DMS 273 (cell line): Measurements from ENCODE around the gene GOLGA6C.
"Not testable (repeated sequence)": the region's sequence is repeated elsewhere in the genome, so short reads cannot be mapped to it uniquely, and the experiment has no call there.

Experiments used
- DNase-seq: peaks from one replicate; lab custom pipeline; 2025; ENCODE audit not compliant: unreplicated experiment; lab: John Stamatoyannopoulos, UW

Gene GOLGA6C, protein sequence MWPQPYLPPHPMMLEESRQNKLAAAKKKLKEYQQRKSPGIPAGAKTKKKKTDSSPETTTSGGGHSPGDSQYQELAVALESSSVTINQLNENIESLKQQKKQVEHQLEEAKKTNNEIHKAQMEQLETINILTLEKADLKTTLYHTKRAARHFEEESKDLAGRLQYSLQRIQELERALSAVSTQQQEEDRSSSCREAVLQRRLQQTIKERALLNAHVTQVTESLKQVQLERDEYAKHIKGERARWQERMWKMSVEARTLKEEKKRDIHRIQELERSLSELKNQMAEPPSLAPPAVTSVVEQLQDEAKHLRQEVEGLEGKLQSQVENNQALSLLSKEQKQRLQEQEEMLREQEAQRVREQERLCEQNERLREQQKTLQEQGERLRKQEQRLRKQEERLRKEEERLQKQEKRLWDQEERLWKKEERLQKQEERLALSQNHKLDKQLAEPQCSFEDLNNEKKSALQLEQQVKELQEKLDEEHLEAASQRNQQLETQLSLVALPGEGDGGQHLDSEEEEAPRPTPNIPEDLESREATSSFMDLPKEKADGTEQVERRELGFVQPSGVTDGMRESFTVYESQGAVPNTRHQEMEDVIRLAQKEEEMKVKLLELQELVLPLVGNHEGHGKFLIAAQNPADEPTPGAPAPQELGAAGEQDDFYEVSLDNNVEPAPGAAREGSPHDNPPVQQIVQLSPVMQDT

DNA sequence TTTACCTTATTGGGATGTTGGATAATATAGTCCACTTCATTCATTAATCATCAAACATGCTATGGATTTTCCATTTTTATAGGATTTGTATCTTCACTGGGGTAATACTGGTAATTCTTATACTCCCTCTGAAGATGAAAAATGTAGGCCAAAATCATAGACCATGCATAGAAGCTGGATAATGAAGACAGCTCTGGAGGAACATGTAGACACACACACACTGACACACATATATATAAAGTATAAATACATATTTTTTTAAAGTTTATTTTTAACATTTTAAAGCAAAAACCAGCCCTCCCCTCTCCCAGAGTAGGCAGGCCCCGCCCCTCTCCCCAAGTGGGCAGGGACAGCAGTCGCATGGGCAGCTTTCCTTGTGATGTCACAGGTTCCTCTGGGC lies at the start of gene GOLGA6C:
Gene GOLGA6C, plus strand, starts transcription at position 301 of the 400 bp plus-strand sequence. CDS start 265 bp downstream, outside the sequence.
- DNase-seq, result not testable (repeated sequence)

DNA sequence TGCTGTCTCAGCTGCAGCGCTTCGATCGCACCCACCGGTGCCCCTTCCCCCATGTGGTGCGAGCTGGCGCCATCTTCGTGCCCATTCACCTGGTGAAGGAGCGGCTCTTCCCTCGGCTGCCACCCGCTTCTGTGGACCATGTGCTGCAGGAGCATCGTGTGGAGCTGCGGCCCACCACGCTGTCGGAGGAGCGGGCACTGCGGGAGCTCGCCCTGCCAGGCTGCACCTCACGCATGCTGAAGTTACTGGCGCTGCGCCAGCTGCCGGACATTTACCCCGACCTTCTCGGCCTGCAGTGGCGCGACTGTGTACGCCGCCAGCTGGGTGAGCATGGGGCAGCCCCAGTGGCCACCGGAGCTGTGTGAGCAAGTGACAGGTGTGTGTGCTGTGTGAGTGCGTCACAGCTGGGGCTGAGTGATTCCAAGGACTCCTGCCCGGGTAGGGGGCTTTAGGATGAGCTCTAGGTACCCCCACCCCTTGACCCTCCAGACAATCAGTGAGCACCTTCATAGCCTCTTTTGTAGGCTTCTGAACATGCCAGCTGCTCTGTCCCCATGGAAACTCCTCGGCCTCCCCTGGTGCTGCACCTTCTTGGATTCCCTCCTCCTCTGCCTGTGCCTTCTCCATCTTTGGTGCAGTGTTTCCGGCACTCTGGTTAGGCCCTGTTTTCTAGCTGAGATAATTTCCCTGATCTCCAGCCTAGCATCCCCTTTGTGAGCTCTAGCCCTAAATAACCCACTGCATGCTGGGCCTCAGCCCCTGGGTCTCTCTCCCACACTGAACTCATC lies 49.4 kb upstream of the GOLGA6C start:
- DNase-seq, result no peak

DNA sequence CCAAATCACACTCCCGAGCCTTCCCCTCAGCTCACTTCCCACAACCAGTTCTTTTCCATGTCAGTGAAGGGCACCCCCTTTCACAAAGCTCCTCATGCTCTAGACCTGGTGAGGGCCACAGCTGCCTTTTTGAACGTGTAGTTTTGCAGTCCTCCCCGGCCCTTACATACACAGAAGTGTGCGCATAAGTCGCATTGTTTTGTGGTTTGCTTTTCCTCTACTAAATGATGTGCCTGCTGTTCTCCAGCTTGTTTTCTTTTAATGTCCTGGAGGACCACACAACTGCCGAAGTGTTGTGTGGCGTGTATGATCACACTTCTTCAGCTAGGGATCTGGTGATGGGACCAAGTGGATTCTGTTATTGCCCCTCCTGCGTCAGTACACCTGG lies 48.9 kb upstream of the GOLGA6C start:
- no peak for DNase-seq

DNA sequence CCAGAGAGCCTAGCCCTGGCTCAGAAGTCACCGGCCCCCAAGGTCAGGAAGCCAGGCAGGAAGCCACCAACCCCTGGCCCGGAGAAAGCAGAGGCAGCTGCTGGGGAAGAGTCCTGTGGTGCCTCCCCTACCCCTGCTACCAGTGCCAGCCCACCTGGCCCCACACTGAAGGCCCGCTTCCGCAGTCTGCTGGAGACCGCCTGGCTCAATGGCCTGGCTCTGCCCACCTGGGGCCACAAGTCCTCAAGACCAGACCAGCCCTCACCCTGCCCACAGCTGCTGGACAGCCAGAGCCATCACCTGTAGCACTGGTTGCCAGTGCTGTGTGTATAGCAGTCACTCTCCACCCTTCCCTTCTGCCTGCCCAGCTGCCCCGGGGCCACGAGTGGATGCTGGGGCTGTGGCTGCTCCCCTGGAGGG lies 47.3 kb upstream of the GOLGA6C start:
- DNase-seq, result no peak

DNA sequence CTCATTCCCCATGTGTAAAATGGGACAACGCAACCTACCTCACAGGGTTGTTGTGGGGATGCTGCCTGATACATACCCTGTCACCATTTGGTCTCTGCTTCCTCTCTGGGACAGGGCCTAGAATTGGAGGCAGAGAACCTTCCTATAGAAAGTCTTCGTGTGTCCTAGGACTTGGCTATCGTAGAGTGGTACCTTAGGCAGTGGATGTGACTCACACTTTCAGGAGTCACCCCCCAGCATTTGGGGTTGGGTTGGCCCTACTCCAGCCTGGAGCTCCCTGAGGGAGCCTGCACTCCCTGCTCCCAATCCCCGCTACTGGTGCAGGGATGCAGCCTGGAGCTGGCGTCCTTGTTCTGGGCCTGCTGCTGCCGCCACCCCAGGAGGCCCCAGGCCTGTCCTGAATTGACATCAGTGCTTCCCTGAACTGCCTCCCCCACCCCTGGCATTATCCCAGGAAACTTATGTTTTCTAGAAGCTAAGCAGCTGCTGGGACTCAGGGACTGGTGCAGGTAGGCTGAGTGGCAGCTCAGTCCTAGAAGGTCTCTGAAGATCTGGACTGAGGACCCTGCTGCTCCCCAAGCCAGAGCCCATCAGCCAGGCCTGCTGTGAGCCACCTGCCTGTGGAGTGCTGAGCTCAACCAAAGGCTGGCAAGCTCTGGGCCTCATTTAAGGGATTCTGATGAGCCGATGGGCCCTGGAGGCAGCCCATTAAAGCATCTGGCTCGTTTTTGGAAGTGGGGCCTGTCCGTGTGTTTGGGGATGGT lies 46.5 kb upstream of the GOLGA6C start:
- peak; percentile 71 for DNase-seq

DNA sequence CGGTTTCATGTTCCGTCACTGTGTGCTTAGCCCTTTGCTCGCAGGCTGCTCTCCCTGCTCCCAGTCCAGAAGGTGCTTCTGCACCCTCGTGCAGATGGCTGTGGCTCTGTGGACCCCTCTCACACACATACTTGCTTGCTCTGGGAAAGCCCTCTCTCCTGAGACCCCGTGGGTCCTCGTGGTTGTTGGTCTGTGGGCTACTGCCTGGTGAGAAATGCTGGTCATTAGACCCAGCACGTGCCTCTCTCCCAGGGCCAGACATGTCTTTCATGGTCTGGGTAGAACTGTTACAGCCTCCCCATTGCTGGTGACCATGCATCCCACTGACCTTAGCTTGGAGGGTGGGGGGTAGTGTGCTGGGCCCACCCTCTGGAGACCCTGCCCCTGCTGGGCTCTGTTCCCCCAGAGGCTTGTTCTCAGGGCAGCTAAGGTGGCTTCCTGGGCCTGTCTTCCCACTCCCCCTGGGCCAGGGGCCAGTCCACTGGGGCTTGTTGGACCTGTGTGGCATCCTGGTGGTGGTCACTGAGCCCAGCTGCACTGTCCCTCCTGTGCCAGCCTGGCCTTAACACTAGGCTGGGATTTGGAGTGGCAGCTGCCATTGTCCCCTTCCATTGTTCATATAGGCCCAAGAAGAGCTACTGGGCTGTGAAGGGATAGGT lies 45.8 kb upstream of the GOLGA6C start:
- DNase-seq, result no peak

DNA sequence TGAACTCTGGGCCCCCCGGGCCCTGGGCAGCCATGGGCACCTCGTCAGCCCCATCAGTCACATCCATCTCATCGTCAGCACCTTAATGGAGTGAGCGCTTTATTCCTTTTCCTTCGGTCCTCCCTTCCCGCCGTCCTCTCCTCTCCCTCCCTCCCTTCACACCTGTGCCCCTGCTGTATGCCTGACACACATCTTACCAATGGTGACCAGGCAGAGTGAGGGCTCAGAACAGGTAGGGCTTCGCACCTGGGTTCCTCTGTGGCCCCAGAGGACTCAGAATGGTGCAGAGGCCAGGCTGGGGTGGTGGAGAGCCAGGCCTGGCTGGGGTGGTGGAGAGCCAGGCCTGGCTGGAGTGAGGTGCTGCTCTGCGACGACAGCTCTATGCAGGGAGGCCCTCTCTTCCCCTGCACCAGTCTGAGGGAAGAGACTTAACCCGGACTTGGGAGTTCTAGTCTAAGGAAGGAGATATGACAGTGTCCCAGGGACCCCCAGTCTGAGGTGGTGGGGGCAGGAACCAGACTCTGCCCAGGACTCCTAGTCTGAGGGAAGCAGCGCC lies 44.8 kb upstream of the GOLGA6C start:
- no peak for DNase-seq

DNA sequence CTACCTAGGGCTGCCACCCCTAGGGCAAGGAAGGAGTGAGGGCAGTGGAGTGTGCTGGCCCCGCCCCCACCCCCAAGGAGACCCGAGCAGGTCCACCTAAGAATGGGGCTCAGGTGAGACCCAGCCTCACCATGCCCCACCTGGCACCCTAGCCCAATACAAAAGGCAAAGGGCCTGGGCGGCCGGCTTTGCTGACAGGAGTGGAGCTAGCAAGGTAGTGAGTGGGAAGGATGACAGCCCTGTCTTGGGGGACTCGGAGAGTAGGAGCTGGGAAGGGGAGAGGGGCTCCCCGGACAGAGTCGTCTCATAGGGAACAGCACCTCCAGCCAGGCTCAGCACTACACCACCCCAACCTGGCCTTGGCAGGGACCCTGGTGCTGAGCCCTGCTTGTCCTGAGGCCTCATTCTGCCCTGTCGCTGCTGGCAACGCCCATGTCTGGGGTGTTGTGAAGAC lies 44.3 kb upstream of the GOLGA6C start:
- peak; percentile 32 for DNase-seq

DNA sequence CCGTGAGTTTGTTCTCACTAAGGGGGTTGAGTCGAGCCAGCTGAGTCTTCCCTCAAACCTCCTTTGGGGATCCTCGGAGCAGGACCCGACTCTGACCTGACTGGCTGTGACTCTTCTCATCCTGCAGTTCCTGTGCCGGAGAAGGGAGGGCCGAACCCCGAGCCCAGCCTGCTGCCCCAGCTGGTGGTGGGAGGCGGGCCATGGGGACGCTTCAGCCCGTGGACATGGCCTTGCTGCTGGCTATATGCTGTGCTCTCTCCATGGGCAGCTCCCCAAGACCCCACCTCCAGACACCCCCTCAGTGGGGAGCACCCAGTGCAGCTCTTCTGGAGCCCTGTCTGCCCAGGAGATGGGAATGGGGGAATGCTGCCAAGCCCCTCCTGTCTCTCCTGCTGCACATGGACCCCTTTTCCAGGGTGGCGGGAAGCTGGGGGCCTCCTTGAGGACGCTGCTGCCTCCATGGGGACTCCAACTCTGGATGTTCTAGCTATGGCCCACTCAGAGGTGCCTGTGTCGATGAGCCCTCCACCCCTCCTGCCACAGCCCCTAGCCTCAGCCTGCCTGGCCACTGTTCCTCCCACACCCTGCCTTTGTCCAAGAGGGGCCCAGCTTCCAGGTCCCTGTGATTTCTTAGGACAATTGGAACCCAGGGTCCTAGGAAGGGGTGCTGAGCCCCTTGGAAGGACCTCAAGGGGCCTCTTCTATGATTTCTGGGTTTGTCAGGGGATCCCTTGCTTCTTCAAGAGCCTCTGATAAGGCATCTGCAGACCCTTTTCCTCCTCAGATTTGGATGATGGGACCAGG lies 43.6 kb upstream of the GOLGA6C start:
- peak; percentile 34 for DNase-seq

DNA sequence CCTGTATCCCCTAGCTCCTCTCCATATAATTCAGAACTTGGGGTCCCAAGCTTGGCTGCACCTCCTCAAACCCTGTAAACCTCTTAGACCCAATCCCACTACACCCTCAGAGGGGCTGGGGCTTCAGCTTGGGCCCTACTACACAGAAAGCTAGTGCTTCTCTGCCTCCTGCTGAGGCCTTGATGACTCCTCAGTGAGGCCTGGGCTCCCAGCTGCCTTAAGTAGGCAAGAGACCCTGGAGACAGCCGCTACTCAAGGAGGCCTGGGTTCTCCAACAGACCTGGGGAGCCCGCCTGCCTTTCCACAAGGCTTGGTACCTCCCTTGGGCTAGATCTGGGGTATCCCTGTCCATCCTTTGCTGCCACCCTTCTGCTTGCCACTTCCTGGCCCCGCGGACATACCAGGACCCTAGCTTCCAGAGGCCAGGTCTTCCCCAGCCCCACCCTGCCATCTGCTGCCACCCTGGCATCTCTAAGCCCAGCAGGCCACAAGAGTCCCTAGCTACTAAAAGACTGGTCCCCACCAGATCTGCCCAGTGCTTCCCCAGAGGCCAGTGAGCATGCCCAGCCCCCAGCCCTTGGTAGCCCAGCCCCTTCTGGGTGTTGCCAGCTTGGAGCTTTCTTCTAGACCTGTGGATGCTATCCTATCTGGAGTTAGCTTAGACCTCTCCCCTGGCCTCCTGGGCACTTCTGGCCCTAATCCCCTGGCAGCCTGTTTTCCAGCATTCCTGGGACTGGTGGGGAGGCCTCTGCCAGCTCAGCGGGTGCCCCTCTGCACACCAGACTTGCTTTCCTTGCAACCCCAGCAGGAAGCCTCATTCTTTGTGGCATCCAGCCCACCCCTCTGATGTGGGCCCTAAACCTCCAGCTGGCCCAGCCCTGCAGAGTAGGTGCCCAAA lies 42.8 kb upstream of the GOLGA6C start:
- peak; percentile 59 for DNase-seq

DNA sequence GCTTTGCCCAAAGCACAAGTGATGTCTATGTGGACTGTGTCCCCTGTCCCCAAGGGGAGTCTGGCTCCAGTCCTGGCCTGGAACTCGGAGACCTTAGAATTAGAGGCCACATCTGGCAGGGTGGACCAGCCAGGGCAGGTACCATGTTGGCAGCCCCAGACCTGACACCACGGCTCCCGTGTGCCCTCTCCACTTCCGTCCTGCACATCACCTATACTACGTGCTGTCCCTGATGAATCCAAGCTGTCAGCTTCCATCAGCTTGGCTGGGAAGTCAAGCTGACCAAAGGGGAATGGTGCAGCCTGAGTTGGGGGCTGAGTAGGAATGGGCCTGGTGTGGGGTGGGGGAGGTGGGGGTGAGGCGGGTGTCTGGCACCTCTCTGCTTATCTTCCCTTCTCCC lies 41.1 kb upstream of the GOLGA6C start:
- DNase-seq, result no peak

DNA sequence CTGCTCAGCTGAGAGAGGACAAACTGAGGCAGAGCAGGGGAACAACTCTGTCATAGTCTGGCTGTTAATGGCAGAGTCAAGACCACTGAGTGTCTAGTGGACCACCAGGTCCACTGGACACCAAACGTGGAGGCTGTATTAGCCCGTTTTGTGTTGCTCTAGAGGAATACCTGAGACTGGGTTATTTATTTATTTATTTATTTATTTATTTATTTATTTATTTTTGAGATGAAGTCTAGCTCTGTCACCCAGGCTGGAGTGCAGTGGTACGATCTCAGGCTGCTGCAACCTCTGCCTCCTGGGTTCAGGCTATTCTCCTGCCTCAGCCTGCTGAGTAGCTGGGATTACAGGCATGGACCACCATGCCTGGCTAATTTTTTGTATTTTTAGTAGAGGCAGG lies 40.6 kb upstream of the GOLGA6C start:
- not testable (repeated sequence) for DNase-seq

DNA sequence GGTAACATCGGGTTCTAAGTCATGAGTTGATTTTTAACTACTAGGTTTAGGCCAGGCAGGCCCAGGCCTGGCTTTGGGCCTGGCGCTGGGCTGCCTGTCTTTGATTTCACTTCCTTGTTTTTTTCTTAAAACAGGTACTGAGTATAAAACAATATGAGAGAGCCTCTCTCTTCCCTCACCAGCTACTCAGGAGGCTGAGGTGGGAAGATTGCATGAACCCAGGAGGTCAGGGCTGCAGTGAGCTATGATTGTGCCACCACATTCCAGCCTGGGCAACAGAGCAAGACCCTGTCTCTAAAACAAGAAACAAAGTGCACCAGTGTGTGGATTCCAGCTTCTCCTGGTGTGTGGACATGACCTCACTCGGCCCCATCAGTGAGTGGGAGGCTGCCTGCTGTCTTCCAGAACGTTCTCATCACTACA lies 38.6 kb upstream of the GOLGA6C start:
- DNase-seq, result not testable (repeated sequence)

DNA sequence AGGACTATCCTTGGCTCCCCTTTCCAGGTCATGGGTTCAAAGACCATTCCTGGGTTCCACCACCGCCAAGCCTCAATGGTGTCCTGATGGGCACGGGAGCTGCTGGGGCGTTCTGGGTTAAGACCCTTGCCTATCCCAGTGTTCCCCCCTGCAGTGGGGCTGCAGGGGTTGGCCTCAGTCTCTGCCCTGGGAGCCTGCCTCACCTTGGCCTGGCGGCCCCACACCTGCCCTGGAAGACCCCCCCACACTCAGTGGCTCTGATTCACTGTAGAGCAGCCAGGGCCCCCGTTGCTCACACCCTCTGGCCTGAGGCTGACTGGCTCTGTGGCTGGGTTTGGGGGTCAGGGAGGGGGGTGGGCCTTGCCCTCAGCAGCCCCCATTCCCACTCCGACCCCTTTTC lies 34.4 kb upstream of the GOLGA6C start:
- no peak for DNase-seq

DNA sequence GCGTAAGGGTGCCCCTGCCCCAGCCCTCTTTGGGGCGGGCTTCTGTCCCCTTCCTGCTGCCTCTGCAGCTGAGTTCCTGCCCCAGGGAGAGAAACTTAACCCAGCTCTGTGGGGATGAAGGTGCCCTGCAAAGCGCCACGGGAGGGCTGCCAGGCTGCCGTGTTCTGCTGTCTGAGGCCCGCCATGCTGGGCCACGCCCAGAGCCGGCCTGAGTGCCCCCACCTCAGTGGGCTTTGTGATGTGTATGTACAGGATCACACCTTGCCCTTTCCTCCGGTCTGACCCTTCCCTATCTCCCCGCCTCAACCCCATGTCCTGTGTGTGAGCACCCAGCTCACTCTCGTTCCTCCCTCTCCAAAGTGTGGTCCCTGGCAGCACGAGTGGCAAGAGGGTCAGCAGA lies 33.9 kb upstream of the GOLGA6C start:
- DNase-seq, result no peak

DNA sequence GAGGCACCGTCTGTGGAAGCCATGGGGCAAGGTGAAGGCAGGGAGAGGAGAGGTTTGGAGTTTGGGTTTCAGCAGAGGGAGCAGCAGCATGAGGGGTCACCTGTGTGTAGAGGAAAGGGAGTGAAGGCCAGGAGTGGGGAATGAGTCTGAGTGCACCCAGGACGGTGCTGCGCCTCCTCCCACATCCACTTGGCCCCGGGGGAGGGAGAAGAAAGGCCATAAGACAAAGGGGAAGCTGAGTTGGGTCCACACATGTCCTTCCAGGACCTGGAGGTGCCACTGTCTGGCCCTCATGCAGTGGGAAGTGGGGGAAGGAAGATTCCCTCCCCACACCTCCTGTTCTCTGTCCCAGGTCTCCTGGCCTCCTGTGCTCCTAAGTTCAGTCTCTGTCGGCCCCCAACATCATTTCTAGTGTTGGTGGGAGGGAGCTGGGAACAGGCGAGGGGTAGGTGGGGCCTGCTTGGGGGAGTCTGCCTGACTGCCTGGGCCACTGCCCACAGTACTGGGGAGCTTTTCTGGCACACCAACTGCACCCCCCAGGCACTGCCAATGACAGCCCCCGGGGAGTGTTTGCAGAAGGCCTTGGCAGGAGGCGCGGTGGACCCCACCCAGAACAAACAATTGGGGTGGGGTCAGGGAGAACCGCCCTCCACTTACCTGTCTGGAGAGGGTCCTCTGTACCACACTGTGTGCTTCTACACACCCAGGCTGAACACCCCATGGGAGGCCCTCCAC lies 32.9 kb upstream of the GOLGA6C start:
- DNase-seq, result not testable (repeated sequence)

DNA sequence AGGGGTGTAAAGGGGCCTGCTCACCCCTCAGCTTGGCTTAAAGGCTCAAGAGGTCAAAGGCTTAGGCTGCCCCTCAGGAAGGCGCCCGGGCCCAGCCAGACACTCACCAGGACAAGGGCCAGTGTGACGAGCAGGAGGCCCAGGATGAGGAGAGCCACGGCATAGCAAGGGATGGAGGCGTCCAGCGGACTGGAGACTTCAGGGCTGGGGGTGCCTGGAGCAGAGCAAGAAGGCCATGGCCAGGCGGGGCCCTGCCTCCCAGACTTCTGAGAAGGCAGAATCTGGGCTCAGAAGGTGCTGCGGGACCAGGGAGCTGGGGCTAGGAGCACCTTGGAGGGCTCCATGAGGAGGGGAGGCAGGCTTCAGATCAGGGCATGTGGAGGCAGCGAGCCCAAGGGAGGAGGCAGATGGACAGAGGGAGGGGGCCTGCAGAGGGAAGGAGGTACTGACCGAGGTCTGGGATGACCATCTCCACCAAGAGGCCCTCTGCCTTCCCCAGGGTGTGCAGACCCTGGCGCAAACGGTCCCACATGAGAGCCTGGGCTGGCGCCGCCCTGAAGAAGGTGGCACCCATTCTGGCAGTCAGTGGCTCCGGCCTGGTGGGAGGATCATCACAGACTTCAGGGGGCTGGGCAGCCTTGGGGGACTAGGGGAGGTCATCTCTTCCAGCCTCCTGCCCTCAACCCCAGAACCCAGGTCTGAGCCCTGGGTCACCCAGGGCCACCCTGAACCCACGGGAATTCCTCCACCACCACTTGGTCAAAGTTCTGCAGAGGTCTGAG lies 32.0 kb upstream of the GOLGA6C start:
- no peak for DNase-seq
